H9 (cell line): Measurements from ENCODE around the gene SYAP1. TPM values are rescaled to one million over a fixed set of nuclear protein-coding genes. Genes with fewer than 3 reads are reported as not detected.

Experiments
- DNase-seq: peaks from one replicate; pipeline ENCODE4 v3.0.0-alpha.2; 2017
- H2AFZ ChIP-seq: one replicate; pipeline ENCODE4 v1.6.1; 2013; ENCODE audit warnings: mild to moderate bottlenecking, low read length, control low read depth, moderate library complexity
- H2AK5ac ChIP-seq: 2 replicates; pipeline ENCODE4 v1.6.1; 2013; ENCODE audit warnings: low read length, control low read depth, mixed read lengths; ENCODE audit not compliant: insufficient read length
- H2BK120ac ChIP-seq: one replicate; pipeline ENCODE4 v1.6.1; 2013; ENCODE audit warnings: low read depth, mild to moderate bottlenecking, low read length, control low read depth, inconsistent platforms; ENCODE audit not compliant: poor library complexity, severe bottlenecking
- H2BK12ac ChIP-seq: 2 replicates; pipeline ENCODE4 v1.6.1; 2013; ENCODE audit warnings: low read length, control low read depth, mixed read lengths, low read depth; ENCODE audit not compliant: insufficient read length
- H2BK15ac ChIP-seq: 2 replicates; pipeline ENCODE4 v1.6.1; 2013; ENCODE audit warnings: low read depth, low read length, control low read depth
- H2BK20ac ChIP-seq: one replicate; pipeline ENCODE4 v1.6.1; 2013; ENCODE audit warnings: low read depth, mild to moderate bottlenecking, low read length, control low read depth, inconsistent platforms; ENCODE audit not compliant: poor library complexity, severe bottlenecking
- H2BK5ac ChIP-seq: 2 replicates; pipeline ENCODE4 v1.6.1; 2013; ENCODE audit warnings: low read length, control low read depth, mixed read lengths; ENCODE audit not compliant: insufficient read length
- H3K14ac ChIP-seq: 2 replicates; pipeline ENCODE4 v1.6.1; 2013; ENCODE audit warnings: low read length, control low read depth; ENCODE audit not compliant: insufficient read depth
- H3K18ac ChIP-seq: 2 replicates; pipeline ENCODE4 v1.6.1; 2013; ENCODE audit warnings: low read depth, mild to moderate bottlenecking, mixed read lengths, low read length, control low read depth; ENCODE audit not compliant: insufficient read length
- H3K23ac ChIP-seq: 2 replicates; pipeline ENCODE4 v1.6.1; 2013; ENCODE audit warnings: low read length, control low read depth, mixed read lengths, low read depth; ENCODE audit not compliant: insufficient read length
- H3K23me2 ChIP-seq: 2 replicates; pipeline ENCODE4 v1.6.1; 2013; ENCODE audit warnings: low read depth, mild to moderate bottlenecking, mixed read lengths, low read length, control low read depth; ENCODE audit not compliant: insufficient read length, poor library complexity, severe bottlenecking
- H3K27ac ChIP-seq: 2 replicates; pipeline ENCODE4 v1.5.1; 2013; ENCODE audit warnings: low read length, control low read depth, mixed read lengths, low read depth; ENCODE audit not compliant: insufficient read length
- H3K27me3 ChIP-seq: 2 replicates; pipeline ENCODE4 v1.6.1; 2013; ENCODE audit warnings: low read length, control low read depth, inconsistent platforms; ENCODE audit not compliant: insufficient read depth
- H3K4ac ChIP-seq: 2 replicates; pipeline ENCODE4 v1.6.1; 2013; ENCODE audit warnings: low read depth, mild to moderate bottlenecking, control low read depth, inconsistent platforms, low read length, moderate library complexity
- H3K4me1 ChIP-seq: 2 replicates; pipeline ENCODE4 v1.6.1; 2013; ENCODE audit warnings: low read length, control low read depth, inconsistent platforms; ENCODE audit not compliant: insufficient read depth
- H3K4me2 ChIP-seq: 2 replicates; pipeline ENCODE4 v1.6.1; 2013; ENCODE audit warnings: low read length, control low read depth, mixed read lengths; ENCODE audit not compliant: insufficient read length, insufficient read depth
- H3K56ac ChIP-seq: 2 replicates; pipeline ENCODE4 v1.6.1; 2013; ENCODE audit warnings: low read depth, mild to moderate bottlenecking, mixed read lengths, low read length, control low read depth; ENCODE audit not compliant: insufficient read length
- H3K79me1 ChIP-seq: 2 replicates; pipeline ENCODE4 v1.6.1; 2013; ENCODE audit warnings: low read depth, mild to moderate bottlenecking, moderate library complexity, low read length, control low read depth, inconsistent platforms; ENCODE audit not compliant: insufficient read depth, poor library complexity, severe bottlenecking
- H3K79me2 ChIP-seq: 2 replicates; pipeline ENCODE4 v1.6.1; 2013; ENCODE audit warnings: low read length, control low read depth, inconsistent platforms; ENCODE audit not compliant: insufficient read depth
- H3K9ac ChIP-seq: 2 replicates; pipeline ENCODE4 v1.6.1; 2013; ENCODE audit warnings: low read length, control low read depth, mixed read lengths; ENCODE audit not compliant: insufficient read length; ENCODE audit errors: extremely low read depth
- H3K9me3 ChIP-seq: one replicate; pipeline ENCODE4 v1.6.1; 2013; ENCODE audit warnings: low read depth, low read length, inconsistent platforms; ENCODE audit not compliant: control insufficient read depth
- H3T11ph ChIP-seq: one replicate; pipeline ENCODE4 v1.6.1; 2013; ENCODE audit warnings: mild to moderate bottlenecking, low read length, control low read depth, inconsistent platforms
- H4K20me1 ChIP-seq: one replicate; pipeline ENCODE4 v1.6.1; 2013; ENCODE audit not compliant: control insufficient read depth, insufficient read length, insufficient read depth
- H4K5ac ChIP-seq: 2 replicates; pipeline ENCODE4 v1.6.1; 2013; ENCODE audit warnings: low read depth, mild to moderate bottlenecking, mixed read lengths, low read length, control low read depth; ENCODE audit not compliant: insufficient read length
- H4K8ac ChIP-seq: replicated peaks from 2 replicates; pipeline ENCODE4 v1.6.1; 2013; ENCODE audit warnings: low read length, control low read depth, mixed read lengths, low read depth; ENCODE audit not compliant: insufficient read length
- H4K91ac ChIP-seq: 2 replicates; pipeline ENCODE4 v1.6.1; 2013; ENCODE audit warnings: low read depth, mild to moderate bottlenecking, moderate library complexity, mixed read lengths, low read length, control low read depth; ENCODE audit not compliant: insufficient read length
- H3K27ac Mint-ChIP-seq, 3 experiments: 2 replicates in 2 of 3; 3 replicates in 1 of 3; pipeline ENCODE4 v1.8.0; 2020 to 2021; ENCODE audit warnings: mixed read lengths in 3 of 3, mild to moderate bottlenecking in 1 of 3, moderate library complexity in 1 of 3
- H3K27me3 Mint-ChIP-seq: 2 replicates; pipeline ENCODE4 v1.8.0; 2021; ENCODE audit warnings: low read depth, mild to moderate bottlenecking, moderate library complexity, mixed read lengths
- H3K36me3 Mint-ChIP-seq, 3 experiments: 2 replicates in 2 of 3; 3 replicates in 1 of 3; pipeline ENCODE4 v1.8.0; 2020 to 2021; ENCODE audit warnings: low read depth in 3 of 3, mixed read lengths in 3 of 3; ENCODE audit not compliant: insufficient read depth in 1 of 3
- H3K4me1 Mint-ChIP-seq, 2 experiments: 2 replicates each; pipeline ENCODE4 v1.8.0; 2020; ENCODE audit warnings: mixed read lengths in 2 of 2
- H3K4me3 Mint-ChIP-seq, 2 experiments: 2 replicates in 1 of 2; 3 replicates in 1 of 2; pipeline ENCODE4 v1.8.0; 2020 to 2021; ENCODE audit warnings: mild to moderate bottlenecking in 2 of 2, mixed read lengths in 2 of 2, moderate library complexity in 1 of 2
- H3K9me3 Mint-ChIP-seq, 2 experiments: 2 replicates in 1 of 2; 3 replicates in 1 of 2; pipeline ENCODE4 v1.8.0; 2020; ENCODE audit warnings: mild to moderate bottlenecking in 2 of 2, mixed read lengths in 2 of 2, moderate library complexity in 1 of 2
- WGBS: extraction: QIAGEN DNeasy Blood & Tissue Kit; methylation state at CpG from one replicate; pipeline ENCODE4 v1.1.7; 2013; ENCODE audit warnings: missing lambda C conversion rate, low lambda C conversion rate, mixed read lengths; ENCODE audit not compliant: insufficient read length; ENCODE audit errors: extremely low coverage; 5-methylcytosine and 5-hydroxymethylcytosine counted together
- total RNA-seq: library from RNA; stranded (reverse); gene quantifications from 2 replicates; pipeline ENCODE4 v1.2.1, GENCODE V29; 2021
- TF ChIP-seq, protein P1 (sequence below): fragments of 200-600 bp; sonication (generic); conservative IDR thresholded peaks from 3 replicates; pipeline ENCODE4 v1.8.0; 2021; ENCODE audit warnings: antibody characterized with exemption, mild to moderate bottlenecking

SYAP1 gene
- total RNA-seq, 1 experiment from 2014 or later = 42.7 TPM

DNA sequence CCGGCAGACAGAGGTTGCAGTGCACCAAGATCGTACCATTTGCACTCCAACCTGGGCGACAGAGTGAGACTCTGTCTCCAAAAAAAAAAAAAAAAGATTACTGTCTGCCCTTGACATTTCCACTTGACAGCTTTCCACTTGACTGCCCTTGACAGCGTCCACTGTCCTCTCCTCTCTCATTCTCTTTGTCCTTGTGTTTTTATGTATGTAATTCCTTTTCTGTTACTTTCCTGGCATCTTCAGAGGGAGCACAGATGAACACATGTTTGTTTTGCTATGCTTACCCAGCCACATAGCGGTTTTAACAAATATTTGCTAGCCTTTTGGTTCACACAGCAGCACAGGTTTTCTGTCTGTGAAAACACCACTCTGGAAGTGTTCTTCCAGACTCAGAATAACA, 26.2 kb downstream of the SYAP1 start:
- Mint-ChIP-seq H3K27ac (peak overlapping the region in 1 of 3 experiments; percentile 18; a peak in 2 of 7 replicates), H3K4me1 (no peaks in the 10 kb centered on the region), H3K4me3 (no peak overlapping the region), H3K27me3 (no peaks in the 10 kb centered on the region), H3K36me3 (peaks cover 54 to 93% (median 84%) of the 10 kb centered on the region in 3 experiments; a peak in 6 of 7 replicates), H3K9me3 (no peaks in the 10 kb centered on the region)
- Histone ChIP-seq H3K27me3 (no peaks in the 10 kb centered on the region), H2BK15ac (no peak overlapping the region), H3K18ac (no peak overlapping the region), H3K23me2 (no peaks in the 10 kb centered on the region), H3K27ac (no peak overlapping the region), H3K4me2 (no peak overlapping the region), H2AK5ac (no peak overlapping the region), H3K9ac (no peak overlapping the region), H3K14ac (no peak overlapping the region), H3K79me1 (no peaks in the 10 kb centered on the region), H3K4ac (no peak overlapping the region), H2BK12ac (no peak overlapping the region), H2BK5ac (no peak overlapping the region), H2BK120ac (no peak overlapping the region), H3K9me3 (no peaks in the 10 kb centered on the region), H2BK20ac (no peak overlapping the region), H3K4me1 (no peaks in the 10 kb centered on the region), H4K91ac (no peak overlapping the region), H3K23ac (no peak overlapping the region), H4K20me1 (no peaks in the 10 kb centered on the region), H2AFZ (no peak overlapping the region), H4K8ac (no peak overlapping the region), H4K5ac (no peak overlapping the region), H3K79me2 (no peaks in the 10 kb centered on the region), H3T11ph (no peak overlapping the region), H3K56ac (no peak overlapping the region)
- no peak for DNase-seq
- no CpG with 5 or more reads among the region's 5 CpGs for WGBS
- TF ChIP-seq, protein P1, sequence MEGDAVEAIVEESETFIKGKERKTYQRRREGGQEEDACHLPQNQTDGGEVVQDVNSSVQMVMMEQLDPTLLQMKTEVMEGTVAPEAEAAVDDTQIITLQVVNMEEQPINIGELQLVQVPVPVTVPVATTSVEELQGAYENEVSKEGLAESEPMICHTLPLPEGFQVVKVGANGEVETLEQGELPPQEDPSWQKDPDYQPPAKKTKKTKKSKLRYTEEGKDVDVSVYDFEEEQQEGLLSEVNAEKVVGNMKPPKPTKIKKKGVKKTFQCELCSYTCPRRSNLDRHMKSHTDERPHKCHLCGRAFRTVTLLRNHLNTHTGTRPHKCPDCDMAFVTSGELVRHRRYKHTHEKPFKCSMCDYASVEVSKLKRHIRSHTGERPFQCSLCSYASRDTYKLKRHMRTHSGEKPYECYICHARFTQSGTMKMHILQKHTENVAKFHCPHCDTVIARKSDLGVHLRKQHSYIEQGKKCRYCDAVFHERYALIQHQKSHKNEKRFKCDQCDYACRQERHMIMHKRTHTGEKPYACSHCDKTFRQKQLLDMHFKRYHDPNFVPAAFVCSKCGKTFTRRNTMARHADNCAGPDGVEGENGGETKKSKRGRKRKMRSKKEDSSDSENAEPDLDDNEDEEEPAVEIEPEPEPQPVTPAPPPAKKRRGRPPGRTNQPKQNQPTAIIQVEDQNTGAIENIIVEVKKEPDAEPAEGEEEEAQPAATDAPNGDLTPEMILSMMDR = no peak
